Motor neuron (in vitro differentiated cells): ENCODE results near the gene COL1A1. TPM values are rescaled to one million over a fixed set of nuclear protein-coding genes. Genes with fewer than 3 reads are reported as not detected.

Experiments used
- ATAC-seq, 8 experiments: fragments of 200-7000 bp; cut with Tn5 transposase; replicated peaks in 6 of 8; 2 replicates each; pipeline ENCODE4 v1.8.0; 2021; ENCODE audit warnings: mild to moderate bottlenecking in 8 of 8, moderate library complexity in 8 of 8
- H3K27ac ChIP-seq, 2 donors: fragments of 250-450 bp; sonication (Bioruptor Pico); 2 replicates each; pipeline ENCODE4 v1.9.0; 2021; ENCODE audit warnings: antibody characterized with exemption in 2 of 2, mild to moderate bottlenecking in 2 of 2, moderate library complexity in 1 of 2
- H3K4me1 ChIP-seq, 2 donors: fragments of 250-450 bp; sonication (Bioruptor Pico); replicated peaks in 1 of 2; 2 replicates each; pipeline ENCODE4 v1.6.1; 2021; ENCODE audit warnings: antibody characterized with exemption in 2 of 2, mild to moderate bottlenecking in 2 of 2, moderate library complexity in 1 of 2
- H3K4me3 ChIP-seq, 5 donors: fragments of 250-450 bp; sonication (Bioruptor Pico); 2 replicates each; pipeline ENCODE4 v1.9.0; 2021; ENCODE audit warnings: antibody characterized with exemption in 5 of 5, mild to moderate bottlenecking in 5 of 5, moderate library complexity in 4 of 5
- WGBS, 10 experiments: fragments of 450-650 bp; shearing (Covaris generic); methylation state at CpG; one replicate each; pipeline ENCODE4 v1.0.0; 2022; 5-methylcytosine and 5-hydroxymethylcytosine counted together
- in situ Hi-C, 9 experiments: fragments of 400-800 bp; cut with MboI; loops; one replicate each; pipeline ENCODE4 v1.15.0; 2021; ENCODE audit warnings: low sequenced_read_pairs in 9 of 9, low pct_unique_long_range_greater_than_20kb in 2 of 9; ENCODE audit not compliant: unreplicated experiment in 9 of 9
- total RNA-seq, 8 experiments: library from RNA; unstranded; fragments of 300-600 nt; gene quantifications; 2 replicates each; pipeline versions ENCODE4 v1.2.3 to v1.2.4, GENCODE V29; 2022

COL1A1 gene
- 100 to 1,000 TPM in 1 of 8 experiments, 10 to 100 TPM in 2, 1 to 10 TPM in 2, under 1 TPM in 3; 0.54 to 614 (median 7.1) TPM for total RNA-seq

- 0 to 8% (median 0%) methylated on average over 1 to 9 of the region's 34 CpGs; no CpG with 5 or more reads in 5 of the 10 experiments for WGBS, 10 experiments
- in situ Hi-C loops: loop anchor here in 1 of 9 experiments (10.0 kb wide), 1 partner anchor 93 kb away; no protein-coding TSS in a partner anchor
- Histone ChIP-seq H3K27ac (no peak within 1 kb of the TSS), H3K4me1 (peaks cover 0 to 8% of the 10 kb centered on the region in 2 donors), H3K4me3 (peak within 1 kb of the TSS; percentile 33 to 44 (median 37))
- no peak for ATAC-seq
Measured at GRCh38 chr17:50201276-50201854, at the start of gene COL1A1. TSS of gene COL1A1 (minus strand) at chr17:50201631. CDS start at chr17:50201513, 118 bp downstream.

- 46 to 100% (median 67%) methylated on average over 2 of the region's 2 CpGs for WGBS, 10 experiments
- no peaks in the 10 kb centered on the region for H3K4me1 ChIP-seq
- in situ Hi-C loops: no loop called here
- no peak overlapping the region for H3K27ac ChIP-seq
- H3K4me3 ChIP-seq: no peak overlapping the region
- no peak for ATAC-seq
Measured at GRCh38 chr17:50248255-50248654, 46.8 kb upstream of the COL1A1 start.

GRCh38 chr17:50244771-50245170, 43.3 kb upstream of the COL1A1 start:
- no peak overlapping the region for H3K27ac ChIP-seq
- no peak for ATAC-seq
- in situ Hi-C loops: no loop called here
- 80 to 95% (median 80%) methylated on average over 1 to 5 of the region's 6 CpGs; no CpG with 5 or more reads in 6 of the 10 experiments for WGBS, 10 experiments
- no peak overlapping the region for H3K4me3 ChIP-seq
- H3K4me1 ChIP-seq: no peaks in the 10 kb centered on the region

- WGBS, 10 experiments: 56 to 84% (median 63%) methylated on average over 2 to 5 of the region's 5 CpGs
- in situ Hi-C loops: no loop called here
Measured at GRCh38 chr17:50241431-50241830, 40.0 kb upstream of the COL1A1 start.

GRCh38 chr17:50240851-50241250, 39.4 kb upstream of the COL1A1 start:
- H3K4me3 ChIP-seq: no peak overlapping the region
- no peak overlapping the region for H3K27ac ChIP-seq
- H3K4me1 ChIP-seq: no peaks in the 10 kb centered on the region
- 75 to 100% (median 100%) methylated on average over 1 of the region's 1 CpG; no CpG with 5 or more reads in 4 of the 10 experiments for WGBS, 10 experiments
- in situ Hi-C loops: no loop called here
- ATAC-seq: no peak

More at GRCh38 chr17:50241431-50241830, 40.0 kb upstream of the COL1A1 start:
- Histone ChIP-seq H3K27ac (no peak overlapping the region), H3K4me1 (no peaks in the 10 kb centered on the region), H3K4me3 (no peak overlapping the region)
- ATAC-seq: no peak

- Histone ChIP-seq H3K4me3 (no peak overlapping the region), H3K27ac (no peak overlapping the region), H3K4me1 (no peaks in the 10 kb centered on the region)
- no peak for ATAC-seq
- WGBS, 10 experiments: 0 to 100% (median 80%) methylated on average over 1 to 4 of the region's 4 CpGs; no CpG with 5 or more reads in 3 of the 10 experiments
- in situ Hi-C loops: no loop called here
Measured at GRCh38 chr17:50239937-50240336, 38.5 kb upstream of the COL1A1 start.

GRCh38 chr17:50238601-50239280, 37.3 kb upstream of the COL1A1 start:
- H3K4me1 ChIP-seq: no peaks in the 10 kb centered on the region
- no peak overlapping the region for H3K4me3 ChIP-seq
- peak in 1 of 8 experiments; percentile 39 for ATAC-seq
- in situ Hi-C loops: no loop called here
- 20 to 90% (median 63%) methylated on average over 1 to 9 of the region's 9 CpGs for WGBS, 10 experiments
- no peak overlapping the region for H3K27ac ChIP-seq

- H3K4me3 ChIP-seq: no peak overlapping the region
- ATAC-seq: no peak
- H3K27ac ChIP-seq: no peak overlapping the region
- in situ Hi-C loops: no loop called here
- 30 to 94% (median 72%) methylated on average over 2 of the region's 2 CpGs; no CpG with 5 or more reads in 3 of the 10 experiments for WGBS, 10 experiments
- H3K4me1 ChIP-seq: no peaks in the 10 kb centered on the region
Measured at GRCh38 chr17:50237901-50238300, 36.5 kb upstream of the COL1A1 start.

GRCh38 chr17:50234581-50234980, 33.1 kb upstream of the COL1A1 start:
- in situ Hi-C loops: no loop called here
- no peak for ATAC-seq
- H3K27ac ChIP-seq: no peak overlapping the region
- H3K4me1 ChIP-seq: no peaks in the 10 kb centered on the region
- no peak overlapping the region for H3K4me3 ChIP-seq

GRCh38 chr17:50225701-50226240, 24.3 kb upstream of the COL1A1 start:
- H3K4me1 ChIP-seq: no peaks in the 10 kb centered on the region
- no peak overlapping the region for H3K27ac ChIP-seq
- H3K4me3 ChIP-seq: no peak overlapping the region
- in situ Hi-C loops: no loop called here
- WGBS, 10 experiments: 0 to 83% (median 65%) methylated on average over 1 to 2 of the region's 3 CpGs; no CpG with 5 or more reads in 3 of the 10 experiments
- ATAC-seq: no peak

GRCh38 chr17:50222922-50223321, 21.5 kb upstream of the COL1A1 start:
- ATAC-seq: no peak
- WGBS, 10 experiments: 23 to 100% (median 83%) methylated on average over 1 to 6 of the region's 6 CpGs

GRCh38 chr17:50221864-50222545, 20.6 kb upstream of the COL1A1 start:
- Histone ChIP-seq H3K4me1 (peaks cover 2 to 5% of the 10 kb centered on the region in 2 donors), H3K4me3 (no peak overlapping the region), H3K27ac (no peak overlapping the region)
- 17 to 100% (median 75%) methylated on average over 1 to 6 of the region's 8 CpGs; no CpG with 5 or more reads in 3 of the 10 experiments for WGBS, 10 experiments
- no peak for ATAC-seq
- in situ Hi-C loops: no loop called here

More at GRCh38 chr17:50222922-50223321, 21.5 kb upstream of the COL1A1 start:
- in situ Hi-C loops: no loop called here
- peaks cover 2 to 5% of the 10 kb centered on the region in 2 donors for H3K4me1 ChIP-seq
- H3K27ac ChIP-seq: no peak overlapping the region
- no peak overlapping the region for H3K4me3 ChIP-seq
